ENCODE measurements around the gene HUWE1.

Gene HUWE1

GRCh38 chrX:53684415-53685192, 1.9 kb downstream of the HUWE1 start:
- peak overlapping the region; percentile 64; the same call in 1 of the 2 replicates for H2AFZ ChIP-seq (ENCODE audit: low read depth, low read length)
- peak overlapping the region; percentile 89 for H3K27ac ChIP-seq (ENCODE audit: low read length)
- no peaks in the 10 kb centered on the region for H3K27me3 ChIP-seq (ENCODE audit: insufficient read depth, low read length, poor library complexity)
- peaks cover 26% of the 10 kb centered on the region for H4K20me1 ChIP-seq (ENCODE audit: insufficient read depth, low read length)
- peak; percentile 74 for ATAC-seq (ENCODE audit: insufficient read depth, low read depth)
- H3K79me2 ChIP-seq (ENCODE audit: insufficient read depth, low read length): peaks cover 60% of the 10 kb centered on the region
- H3K36me3 ChIP-seq (ENCODE audit: insufficient read depth, low read length): peaks cover 26% of the 10 kb centered on the region
- peaks cover 24% of the 10 kb centered on the region for H3K4me1 ChIP-seq (ENCODE audit: insufficient read depth, low read length)
- peak overlapping the region; percentile 95 for H3K9ac ChIP-seq (ENCODE audit: low read depth, low read length)
- H3K4me2 ChIP-seq (ENCODE audit: insufficient read depth, low read length): peak overlapping the region; percentile 70
- no peaks in the 10 kb centered on the region for H3K9me3 ChIP-seq (ENCODE audit: insufficient read depth, low read length, severe bottlenecking)
- peak overlapping the region; percentile 65 to 75 for H3K4me3 ChIP-seq (ENCODE audit: low read depth in 1 of 2, low read length in 2 of 2)
- DNase-seq: no peak
- no peak for TF ChIP-seq CTCF (IDR thresholded peaks at IDR 0.05; ENCODE audit: borderline replicate concordance, extremely low read depth, low read length, poor library complexity, severe bottlenecking)
- TF ChIP-seq EZH2 (IDR thresholded peaks at IDR 0.05; ENCODE audit: borderline replicate concordance, low read depth, low read length, severe bottlenecking): no peak

GRCh38 chrX:53683556-53684414, 2.7 kb downstream of the HUWE1 start:
- Histone ChIP-seq H3K9ac (ENCODE audit: low read depth, low read length) (peak overlapping the region; percentile 95), H3K4me1 (ENCODE audit: insufficient read depth, low read length) (peaks cover 24% of the 10 kb centered on the region), H3K79me2 (ENCODE audit: insufficient read depth, low read length) (peaks cover 68% of the 10 kb centered on the region), H3K27me3 (ENCODE audit: insufficient read depth, low read length, poor library complexity) (no peaks in the 10 kb centered on the region), H3K9me3 (ENCODE audit: insufficient read depth, low read length, severe bottlenecking) (no peaks in the 10 kb centered on the region), H3K4me2 (ENCODE audit: insufficient read depth, low read length) (peak overlapping the region; percentile 73), H4K20me1 (ENCODE audit: insufficient read depth, low read length) (peaks cover 26% of the 10 kb centered on the region), H3K4me3 (ENCODE audit: low read depth in 1 of 2, low read length in 2 of 2) (peak overlapping the region; percentile 56 to 89; a peak in 3 of 4 replicates), H3K27ac (ENCODE audit: low read length) (peak overlapping the region; percentile 97), H2AFZ (ENCODE audit: low read depth, low read length) (peak overlapping the region; percentile 68), H3K36me3 (ENCODE audit: insufficient read depth, low read length) (peaks cover 32% of the 10 kb centered on the region)
- DNase-seq (peak; percentile 94), ATAC-seq (ENCODE audit: insufficient read depth, low read depth) (peak; percentile 74)
- no peak for TF ChIP-seq EZH2 (IDR thresholded peaks at IDR 0.05; ENCODE audit: borderline replicate concordance, low read depth, low read length, severe bottlenecking)
- peak; percentile 30 for TF ChIP-seq CTCF (IDR thresholded peaks at IDR 0.05; ENCODE audit: borderline replicate concordance, extremely low read depth, low read length, poor library complexity, severe bottlenecking)

- DNase-seq: peak; percentile 61
- H3K9ac ChIP-seq (ENCODE audit: low read depth, low read length): peak overlapping the region; percentile 95
- H3K4me3 ChIP-seq (ENCODE audit: low read depth in 1 of 2, low read length in 2 of 2): peak overlapping the region; percentile 56 to 89; a peak in 3 of 4 replicates
- peaks cover 30% of the 10 kb centered on the region for H4K20me1 ChIP-seq (ENCODE audit: insufficient read depth, low read length)
- H3K4me2 ChIP-seq (ENCODE audit: insufficient read depth, low read length): peak overlapping the region; percentile 73
- TF ChIP-seq CTCF (IDR thresholded peaks at IDR 0.05; ENCODE audit: borderline replicate concordance, extremely low read depth, low read length, poor library complexity, severe bottlenecking): no peak
- TF ChIP-seq EZH2 (IDR thresholded peaks at IDR 0.05; ENCODE audit: borderline replicate concordance, low read depth, low read length, severe bottlenecking): no peak
- H3K4me1 ChIP-seq (ENCODE audit: insufficient read depth, low read length): peaks cover 24% of the 10 kb centered on the region
- H3K27me3 ChIP-seq (ENCODE audit: insufficient read depth, low read length, poor library complexity): no peaks in the 10 kb centered on the region
- H3K79me2 ChIP-seq (ENCODE audit: insufficient read depth, low read length): peaks cover 76% of the 10 kb centered on the region
- peaks cover 40% of the 10 kb centered on the region for H3K36me3 ChIP-seq (ENCODE audit: insufficient read depth, low read length)
- no peak for ATAC-seq (ENCODE audit: insufficient read depth, low read depth)
- peak overlapping the region; percentile 97 for H3K27ac ChIP-seq (ENCODE audit: low read length)
- no peaks in the 10 kb centered on the region for H3K9me3 ChIP-seq (ENCODE audit: insufficient read depth, low read length, severe bottlenecking)
- H2AFZ ChIP-seq (ENCODE audit: low read depth, low read length): peak overlapping the region; percentile 68
These were observed 3.5 kb downstream of the HUWE1 start for GRCh38 chrX:53682885-53683555.
